Gastroesophageal sphincter (tissue), 3 donors: Measurements from ENCODE around the gene METAP1D.

Experiments used
- CTCF ChIP-seq, 4 experiments: fragments of 200-600 bp in 2 of 4; fragments of 450-650 bp in 2 of 4; sonication (generic) in 1 of 4; IDR thresholded peaks; one replicate each; pipeline ENCODE4 v1.5.1; 2017 to 2019; ENCODE audit warnings: antibody characterized with exemption in 4 of 4, mild to moderate bottlenecking in 2 of 4, moderate library complexity in 2 of 4
- POLR2A ChIP-seq, 2 donors: fragments of 450-650 bp; IDR thresholded peaks; one replicate each; pipeline ENCODE4 v1.6.1; 2017; ENCODE audit warnings: antibody characterized with exemption in 2 of 2, mild to moderate bottlenecking in 2 of 2, moderate library complexity in 1 of 2
- POLR2AphosphoS5 ChIP-seq: sonication (generic); formaldehyde crosslinking; IDR thresholded peaks from one replicate; pipeline ENCODE4 v1.6.1; 2017; ENCODE audit warnings: antibody characterized with exemption

- no peak for TF ChIP-seq CTCF (IDR thresholded peaks at IDR 0.05)
- no peak for TF ChIP-seq POLR2A (IDR thresholded peaks at IDR 0.05)
- TF ChIP-seq POLR2AphosphoS5 = no peak
These were observed 88.7 kb downstream of the METAP1D start for GRCh38 chr2:172088245-172089004.
